GM12878 (cell line): ENCODE measurements around the gene RGP1. TPM values are rescaled to one million over a fixed set of nuclear protein-coding genes. Genes with fewer than 3 reads are reported as not detected.

Source experiments
- ATAC-seq: fragments of 200-7000 bp; cut with Tn5 transposase; 3 replicates; pipeline ENCODE4 v1.9.1; 2020; ENCODE audit warnings: mild to moderate bottlenecking, moderate library complexity
- BruUV-seq: library from RNA; stranded (reverse); fragments of 400-500 nt; replicated peaks from 2 replicates; lab custom pipeline; 2021; lab: Mats Ljungman, UMichigan
- CTCF ChIA-PET: fragments of 300-600 bp; sonication (Branson Sonifier 250); formaldehyde crosslinking; extraction: SDS; loops from one replicate; lab custom pipeline; 2021; ENCODE audit warnings: inconsistent platforms; lab: Yijun Ruan, JAX
- POLR2A ChIA-PET: fragments of 350-600 bp; formaldehyde crosslinking; extraction: SDS; loops from one replicate; lab custom pipeline; 2021; ENCODE audit warnings: inconsistent platforms; lab: Charles Lee
- RAD21 ChIA-PET: fragments of 300-600 bp; sonication (Branson Sonifier 250); formaldehyde crosslinking; loops from one replicate; lab custom pipeline; 2023; ENCODE audit warnings: antibody characterized with exemption; ENCODE audit not compliant: unreplicated experiment; lab: Charles Lee
- SMC1A ChIA-PET: fragments of 300-600 bp; sonication (Branson Sonifier 250); formaldehyde crosslinking; loops from one replicate; lab custom pipeline; 2023; ENCODE audit not compliant: unreplicated experiment, uncharacterized antibody; lab: Charles Lee
- DNase-seq: peaks from one replicate; pipeline ENCODE4 v3.0.0-alpha.2; 2011; ENCODE audit warnings: low read depth, low spot score
- FAIRE-seq: peaks from 3 replicates; lab custom pipeline; 2011; peaks lifted over from hg19 to GRCh38; lab: Jason Lieb, UNC
- H2AFZ ChIP-seq: 2 replicates; pipeline ENCODE4 v1.6.0; 2011; ENCODE audit warnings: low read depth, low read length, control low read depth; ENCODE audit not compliant: control insufficient read depth
- H3K27ac ChIP-seq: 2 replicates; pipeline ENCODE4 v1.5.1; 2011; ENCODE audit warnings: control low read depth; ENCODE audit not compliant: control insufficient read depth, insufficient read depth
- H3K27me3 ChIP-seq, 2 experiments: replicated peaks in 1 of 2; 2 replicates each; pipeline versions ENCODE4 v1.6.0 to v1.6.1; 2011; ENCODE audit warnings: low read length in 1 of 2; ENCODE audit not compliant: control insufficient read depth in 2 of 2, insufficient read depth in 2 of 2
- H3K36me3 ChIP-seq, 2 experiments: 2 replicates each; pipeline ENCODE4 v1.5.1; 2011; ENCODE audit warnings: low read length in 1 of 2; ENCODE audit not compliant: control insufficient read depth in 2 of 2, insufficient read depth in 2 of 2
- H3K4me1 ChIP-seq: 2 replicates; pipeline ENCODE4 v1.6.1; 2011; ENCODE audit warnings: mild to moderate bottlenecking, low read length, moderate library complexity, mixed read lengths; ENCODE audit not compliant: control insufficient read depth, insufficient read depth
- H3K4me2 ChIP-seq: 2 replicates; pipeline ENCODE4 v1.6.0; 2011; ENCODE audit warnings: control low read depth; ENCODE audit not compliant: control insufficient read depth, insufficient read depth
- H3K4me3 ChIP-seq: fragments of 200-600 bp; sonication (generic); 2 replicates; pipeline ENCODE4 v1.5.1; 2016
- H3K79me2 ChIP-seq: 2 replicates; pipeline ENCODE4 v1.6.0; 2011; ENCODE audit warnings: low read length; ENCODE audit not compliant: control insufficient read depth, insufficient read depth
- H3K9ac ChIP-seq: 2 replicates; pipeline ENCODE4 v1.8.0; 2011; ENCODE audit warnings: low read length, control low read depth, mixed read lengths; ENCODE audit not compliant: control insufficient read depth, insufficient read depth
- H3K9me3 ChIP-seq: replicated peaks from 3 replicates; pipeline ENCODE4 v1.5.1; 2011; ENCODE audit warnings: mild to moderate bottlenecking, low read length; ENCODE audit not compliant: control insufficient read depth, insufficient read depth
- H4K20me1 ChIP-seq: 2 replicates; pipeline ENCODE4 v1.6.0; 2011; ENCODE audit not compliant: control insufficient read depth, insufficient read depth
- BCL3 ChIP-seq: IDR thresholded peaks from 2 replicates; pipeline ENCODE4 v1.6.1; 2011; ENCODE audit warnings: borderline replicate concordance, low read depth, mild to moderate bottlenecking, moderate library complexity, low read length; ENCODE audit not compliant: insufficient read depth, poor library complexity, severe bottlenecking
- EGR1 ChIP-seq, 2 experiments: IDR thresholded peaks; 1 replicate in 1 of 2; 2 replicates in 1 of 2; pipeline ENCODE4 v1.6.1; 2011 to 2012; ENCODE audit warnings: low read depth in 2 of 2, low read length in 2 of 2, borderline replicate concordance in 1 of 2, mild to moderate bottlenecking in 1 of 2, moderate library complexity in 1 of 2
- NFYB ChIP-seq: IDR thresholded peaks from 2 replicates; pipeline ENCODE4 v1.6.1; 2011; ENCODE audit warnings: low read depth, mild to moderate bottlenecking, low read length, improper control_type of control experiment, moderate library complexity; ENCODE audit not compliant: insufficient read depth
- REST ChIP-seq: IDR thresholded peaks from 2 replicates; pipeline ENCODE4 v1.6.1; 2012; ENCODE audit warnings: mild to moderate bottlenecking, low read depth, low read length
- WGBS: methylation state at CpG from one replicate; pipeline ENCODE4 v1.1.6; 2016; ENCODE audit warnings: low lambda C conversion rate; ENCODE audit not compliant: insufficient replicate concordance, insufficient coverage; ENCODE audit errors: missing lambda C conversion rate; 5-methylcytosine and 5-hydroxymethylcytosine counted together
- in situ Hi-C: fragments of 300-500 bp; cut with MboI; formaldehyde crosslinking; loops from 9 replicates; pipeline ENCODE4 v1.14.3; 2018; ENCODE audit warnings: mixed read lengths
- intact Hi-C: fragments of 100-400 bp; cut with micrococcal nuclease; formaldehyde crosslinking; loops from one replicate; pipeline ENCODE4 v1.14.2; 2022; ENCODE audit not compliant: unreplicated experiment
- polyA plus RNA-seq, 11 experiments: library from polyadenylated mRNA; depleted of rRNA in 4 of 11; unstranded in 6 of 11; stranded (reverse) in 5 of 11; fragments of >200 nt; fragmentation: Nextera tagmentation in 4 of 11; fragmentation: Illumina TruSeq in 1 of 11; extraction: Ambion mirVana in 4 of 11; extraction: Trizol in 1 of 11; gene quantifications; 1 replicate in 1 of 11; 2 replicates in 10 of 11; pipeline versions ENCODE4 v1.2.1 to v1.2.3, GENCODE V29; 2011 to 2016; ENCODE audit warnings: inconsistent platforms in 2 of 11, missing spikeins in 2 of 11, low read depth in 1 of 11
- total RNA-seq, 4 experiments: library from RNA; depleted of rRNA in 3 of 4; stranded (reverse); fragments of >200 nt in 3 of 4; fragmentation: Illumina TruSeq in 1 of 4; extraction: Trizol in 1 of 4; gene quantifications; 2 replicates each; pipeline versions ENCODE4 v1.2.1 to v1.2.3, GENCODE V29; 2013 to 2021

RGP1 gene
- total and polyA plus RNA-seq, 10 of the 15 experiments (the other 5 are each of a cell fraction or from before 2014, with no cell fraction given): 0.44 to 14.9 (median 7.4) TPM

- no TSS peak for BruUV-seq
- ChIA-PET SMC1A (no interaction called here), CTCF (interaction anchor here (1.4 to 2.3 kb wide), 2 partner anchors 31 to 89 kb away, joined by 5 to 6 read pairs; no protein-coding TSS in a partner anchor), POLR2A (no interaction called here), RAD21 (no interaction called here)
- no peak overlapping the region for H3K27ac ChIP-seq
- H2AFZ ChIP-seq: no peak overlapping the region
- no peaks in the 10 kb centered on the region; a peak in 2 of 4 replicates for H3K36me3 ChIP-seq
- no peak overlapping the region for H3K4me3 ChIP-seq
- H3K79me2 ChIP-seq: no peaks in the 10 kb centered on the region
- H3K4me1 ChIP-seq: peaks cover 11% of the 10 kb centered on the region
- no peak overlapping the region for H3K4me2 ChIP-seq
- no peak for FAIRE-seq
- in situ Hi-C loops: no loop called here
- no peak overlapping the region for H3K9ac ChIP-seq
- H3K27me3 ChIP-seq: no peaks in the 10 kb centered on the region
- WGBS: 91% methylated on average over 14 of the region's 14 CpGs
- intact Hi-C loops: no loop called here
- no peak for DNase-seq
- no peak for ATAC-seq
- no peaks in the 10 kb centered on the region; the same call in 1 of the 2 replicates for H4K20me1 ChIP-seq
- H3K9me3 ChIP-seq: no peaks in the 10 kb centered on the region
- TF ChIP-seq REST (no peak), NFYB (no peak)
These were observed 43.7 kb downstream of the RGP1 start for GRCh38 chr9:35792826-35793225.

GRCh38 chr9:35793461-35793860, 44.4 kb downstream of the RGP1 start:
- ChIA-PET POLR2A (no interaction called here), SMC1A (no interaction called here)
- in situ Hi-C loops (no loop called here), intact Hi-C loops (no loop called here)
- FAIRE-seq (no peak), ATAC-seq (no peak)
- Histone ChIP-seq H3K36me3 (no peaks in the 10 kb centered on the region; a peak in 2 of 4 replicates), H3K27me3 (no peaks in the 10 kb centered on the region), H3K79me2 (no peaks in the 10 kb centered on the region), H3K27ac (no peak overlapping the region), H4K20me1 (no peaks in the 10 kb centered on the region; the same call in 1 of the 2 replicates), H3K4me3 (no peak overlapping the region), H3K4me2 (no peak overlapping the region)
- no TSS peak for BruUV-seq
- TF ChIP-seq EGR1 (IDR thresholded peaks at IDR 0.05; ENCODE audit: borderline replicate concordance in 1 of 2, low read depth in 2 of 2, low read length in 2 of 2): no peak
- no peak for TF ChIP-seq BCL3
- TF ChIP-seq, all 136 proteins: peak for 0
- ChIA-PET RAD21 (no interaction called here), CTCF (interaction anchor here (1.4 to 2.3 kb wide), 2 partner anchors 30 to 89 kb away, joined by 5 to 6 read pairs; no protein-coding TSS in a partner anchor)
- no peak overlapping the region for H3K9ac ChIP-seq
- H2AFZ ChIP-seq: no peak overlapping the region
- H3K4me1 ChIP-seq: peaks cover 17% of the 10 kb centered on the region
- 94% methylated on average over 2 of the region's 2 CpGs for WGBS
- H3K9me3 ChIP-seq: no peaks in the 10 kb centered on the region
- DNase-seq: no peak
